ENCODE data around the gene SYNE2. TPM values are rescaled to one million over a fixed set of nuclear protein-coding genes. Genes with fewer than 3 reads are reported as not detected.

The SYNE2 gene
- total RNA-seq, 1 donor from 2014 or later: 186 TPM

GRCh38 chr14:64059454-64060198 lies 206.8 kb downstream of the SYNE2 start:
- no peak overlapping the region for H3K4me3 ChIP-seq
- H3K27ac ChIP-seq (replicated peaks): no peak overlapping the region
- H3K27me3 ChIP-seq (ENCODE audit: low read depth): no peaks in the 10 kb centered on the region
- peaks cover 8% of the 10 kb centered on the region for H3K4me1 ChIP-seq
- H3K9me3 ChIP-seq (replicated peaks): no peaks in the 10 kb centered on the region
- no peak for DNase-seq
- no peak for TF ChIP-seq CTCF (IDR thresholded peaks at IDR 0.05; ENCODE audit: borderline replicate concordance)
- intact Hi-C loops (cut with micrococcal nuclease): no loop called here
- H3K36me3 ChIP-seq: peaks cover 55% of the 10 kb centered on the region

- peaks cover 8% of the 10 kb centered on the region for H3K4me1 ChIP-seq
- H3K9me3 ChIP-seq (replicated peaks): no peaks in the 10 kb centered on the region
- DNase-seq: no peak
- H3K36me3 ChIP-seq: peaks cover 58% of the 10 kb centered on the region
- no peaks in the 10 kb centered on the region for H3K27me3 ChIP-seq (ENCODE audit: low read depth)
- TF ChIP-seq CTCF (IDR thresholded peaks at IDR 0.05; ENCODE audit: borderline replicate concordance): no peak
- no peak overlapping the region for H3K4me3 ChIP-seq
- intact Hi-C loops (cut with micrococcal nuclease): no loop called here
- no peak overlapping the region for H3K27ac ChIP-seq (replicated peaks)
Observed at GRCh38 chr14:64060199-64060545, 207.4 kb downstream of the SYNE2 start.

- Histone ChIP-seq H3K27ac (replicated peaks) (no peak overlapping the region), H3K9me3 (replicated peaks) (no peaks in the 10 kb centered on the region), H3K4me3 (no peak overlapping the region), H3K4me1 (peaks cover 8% of the 10 kb centered on the region), H3K36me3 (peaks cover 58% of the 10 kb centered on the region), H3K27me3 (ENCODE audit: low read depth) (no peaks in the 10 kb centered on the region)
- DNase-seq: no peak
- peak; percentile 43 for TF ChIP-seq CTCF (IDR thresholded peaks at IDR 0.05; ENCODE audit: borderline replicate concordance)
- intact Hi-C loops (cut with micrococcal nuclease): no loop called here
Observed at GRCh38 chr14:64060648-64061096, 207.9 kb downstream of the SYNE2 start.

GRCh38 chr14:64061115-64061514 lies 208.3 kb downstream of the SYNE2 start:
- Histone ChIP-seq H3K4me3 (no peak overlapping the region), H3K27ac (replicated peaks) (no peak overlapping the region), H3K9me3 (replicated peaks) (no peaks in the 10 kb centered on the region), H3K4me1 (peaks cover 8% of the 10 kb centered on the region), H3K36me3 (peaks cover 58% of the 10 kb centered on the region), H3K27me3 (ENCODE audit: low read depth) (no peaks in the 10 kb centered on the region)
- TF ChIP-seq CTCF (IDR thresholded peaks at IDR 0.05; ENCODE audit: borderline replicate concordance): no peak
- DNase-seq: no peak
- intact Hi-C loops (cut with micrococcal nuclease): no loop called here

- H3K4me1 ChIP-seq: peaks cover 8% of the 10 kb centered on the region
- H3K36me3 ChIP-seq: peaks cover 61% of the 10 kb centered on the region
- no peaks in the 10 kb centered on the region for H3K27me3 ChIP-seq (ENCODE audit: low read depth)
- H3K9me3 ChIP-seq (replicated peaks): no peaks in the 10 kb centered on the region
- H3K27ac ChIP-seq (replicated peaks): no peak overlapping the region
- no peak overlapping the region for H3K4me3 ChIP-seq
- intact Hi-C loops (cut with micrococcal nuclease): no loop called here
- TF ChIP-seq CTCF (IDR thresholded peaks at IDR 0.05; ENCODE audit: borderline replicate concordance): no peak
- no peak for DNase-seq
Observed at GRCh38 chr14:64061706-64062105, 208.9 kb downstream of the SYNE2 start.
